GM18511 (cell line): ENCODE results near the gene AOPEP.
"Not testable (repeated sequence)": the region's sequence is repeated elsewhere in the genome, so short reads cannot be mapped to it uniquely, and the experiment has no call there.

Experiments used
- ATAC-seq: cut with Tn5 transposase; IDR thresholded peaks from one replicate; pipeline ENCODE4 v1.9.1; 2021; ENCODE audit warnings: mild to moderate bottlenecking, moderate library complexity; ENCODE audit not compliant: unreplicated experiment

Gene AOPEP

GRCh38 chr9:94837404-94837803, 110.9 kb downstream of the AOPEP start:
- no peak for ATAC-seq

- no peak for ATAC-seq
These were observed 112.9 kb downstream of the AOPEP start for GRCh38 chr9:94839398-94839797.

- ATAC-seq: no peak
These were observed 114.2 kb downstream of the AOPEP start for GRCh38 chr9:94840738-94841137.

- no peak for ATAC-seq
These were observed 116.6 kb downstream of the AOPEP start for GRCh38 chr9:94843134-94843533.

GRCh38 chr9:94846739-94847138, 120.2 kb downstream of the AOPEP start:
- no peak for ATAC-seq

GRCh38 chr9:94847486-94847885, 121.0 kb downstream of the AOPEP start:
- ATAC-seq: no peak

- ATAC-seq: not testable (repeated sequence)
These were observed 122.3 kb downstream of the AOPEP start for GRCh38 chr9:94848791-94849190.

- ATAC-seq: no peak
These were observed 124.3 kb downstream of the AOPEP start for GRCh38 chr9:94850540-94851434.

GRCh38 chr9:94851467-94851866, 125.0 kb downstream of the AOPEP start:
- ATAC-seq: no peak

GRCh38 chr9:94851892-94852291, 125.4 kb downstream of the AOPEP start:
- ATAC-seq: no peak

- ATAC-seq: no peak
These were observed 125.9 kb downstream of the AOPEP start for GRCh38 chr9:94852373-94852772.

- no peak for ATAC-seq
These were observed 127.4 kb downstream of the AOPEP start for GRCh38 chr9:94853887-94854286.

- ATAC-seq: no peak
These were observed 129.4 kb downstream of the AOPEP start for GRCh38 chr9:94855903-94856302.

GRCh38 chr9:94857791-94858190, 131.3 kb downstream of the AOPEP start:
- ATAC-seq: no peak

GRCh38 chr9:94859226-94859625, 132.7 kb downstream of the AOPEP start:
- no peak for ATAC-seq

- no peak for ATAC-seq
These were observed 133.4 kb downstream of the AOPEP start for GRCh38 chr9:94859891-94860290.

GRCh38 chr9:94860678-94861588, 134.4 kb downstream of the AOPEP start:
- peak; percentile 98 for ATAC-seq

- ATAC-seq: no peak
These were observed 135.2 kb downstream of the AOPEP start for GRCh38 chr9:94861589-94862272.

- ATAC-seq: no peak
These were observed 137.7 kb downstream of the AOPEP start for GRCh38 chr9:94864196-94864595.

- no peak for ATAC-seq
These were observed 138.5 kb downstream of the AOPEP start for GRCh38 chr9:94864862-94865509.
